ENCODE data around the gene TEFM. TPM values are rescaled to one million over a fixed set of nuclear protein-coding genes. Genes with fewer than 3 reads are reported as not detected.
"Not testable (repeated sequence)": the region's sequence is repeated elsewhere in the genome, so short reads cannot be mapped to it uniquely, and the experiment has no call there.

The TEFM gene
- total RNA-seq, 6 experiments from 2014 or later, result 6.6 to 9.9 (median 8.1) TPM

DNA sequence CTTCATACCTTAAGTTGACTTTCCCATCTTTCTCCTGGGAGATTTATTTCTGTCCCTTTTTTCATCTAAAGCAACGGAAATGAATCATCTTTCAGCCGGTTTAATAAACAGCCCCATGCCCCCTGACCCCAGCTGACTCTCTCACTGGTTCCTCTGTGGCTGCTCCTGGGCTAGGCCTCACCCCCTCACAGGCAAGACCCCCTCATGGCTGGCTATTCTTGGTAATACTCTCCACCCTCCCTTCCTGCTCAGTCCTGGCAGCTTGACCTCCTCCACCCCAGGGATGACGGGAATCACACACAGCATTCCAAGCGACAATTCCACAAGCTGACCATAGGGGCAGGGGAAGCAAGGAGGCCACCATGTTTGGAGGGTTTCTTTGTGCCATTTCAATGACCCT lies 14.2 kb upstream of the TEFM start:
- no peak overlapping the region for H3K4me3 ChIP-seq
- H3K36me3 ChIP-seq, result no peaks in the 10 kb centered on the region
- intact Hi-C loops (cut with DNase I), result no loop called here
- peaks cover 0 to 9% (median 0%) of the 10 kb centered on the region in 4 donors for H3K4me1 ChIP-seq
- H3K9me3 ChIP-seq, result no peaks in the 10 kb centered on the region
- no peaks in the 10 kb centered on the region for H3K27me3 ChIP-seq
- H3K27ac ChIP-seq, result no peak overlapping the region
- TF ChIP-seq, protein P1, sequence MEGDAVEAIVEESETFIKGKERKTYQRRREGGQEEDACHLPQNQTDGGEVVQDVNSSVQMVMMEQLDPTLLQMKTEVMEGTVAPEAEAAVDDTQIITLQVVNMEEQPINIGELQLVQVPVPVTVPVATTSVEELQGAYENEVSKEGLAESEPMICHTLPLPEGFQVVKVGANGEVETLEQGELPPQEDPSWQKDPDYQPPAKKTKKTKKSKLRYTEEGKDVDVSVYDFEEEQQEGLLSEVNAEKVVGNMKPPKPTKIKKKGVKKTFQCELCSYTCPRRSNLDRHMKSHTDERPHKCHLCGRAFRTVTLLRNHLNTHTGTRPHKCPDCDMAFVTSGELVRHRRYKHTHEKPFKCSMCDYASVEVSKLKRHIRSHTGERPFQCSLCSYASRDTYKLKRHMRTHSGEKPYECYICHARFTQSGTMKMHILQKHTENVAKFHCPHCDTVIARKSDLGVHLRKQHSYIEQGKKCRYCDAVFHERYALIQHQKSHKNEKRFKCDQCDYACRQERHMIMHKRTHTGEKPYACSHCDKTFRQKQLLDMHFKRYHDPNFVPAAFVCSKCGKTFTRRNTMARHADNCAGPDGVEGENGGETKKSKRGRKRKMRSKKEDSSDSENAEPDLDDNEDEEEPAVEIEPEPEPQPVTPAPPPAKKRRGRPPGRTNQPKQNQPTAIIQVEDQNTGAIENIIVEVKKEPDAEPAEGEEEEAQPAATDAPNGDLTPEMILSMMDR (IDR thresholded peaks at IDR 0.05), result no peak
- no peak for TF ChIP-seq POLR2A (IDR thresholded peaks at IDR 0.05)
- 78% methylated on average over 4 of the region's 4 CpGs for WGBS (ENCODE audit: insufficient coverage, low coverage, low lambda C conversion rate, missing lambda C conversion rate)
- ATAC-seq, result no peak
- no peak for DNase-seq

DNA sequence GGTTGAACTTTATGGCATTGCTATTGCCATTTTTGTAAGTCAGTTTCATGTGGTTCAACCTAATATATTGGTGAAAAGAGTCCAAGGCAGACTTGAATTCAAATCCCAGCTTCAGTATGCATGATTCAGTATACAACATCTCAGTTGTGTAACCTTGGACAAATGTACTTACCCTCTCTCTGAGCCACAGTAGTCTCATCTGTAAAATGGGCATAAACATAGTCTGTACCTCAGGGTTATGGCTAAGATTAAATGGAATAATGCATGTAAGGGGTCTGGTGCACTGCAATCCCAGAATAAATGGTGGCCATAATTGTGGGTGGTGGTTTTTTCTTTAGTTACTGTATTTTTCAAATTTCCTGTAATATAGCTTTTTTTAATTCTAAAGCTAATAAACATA lies 11.0 kb upstream of the TEFM start:
- TF ChIP-seq POLR2A (IDR thresholded peaks at IDR 0.05), result no peak
- TF ChIP-seq, protein P1 (IDR thresholded peaks at IDR 0.05), result no peak
- ATAC-seq, result no peak

DNA sequence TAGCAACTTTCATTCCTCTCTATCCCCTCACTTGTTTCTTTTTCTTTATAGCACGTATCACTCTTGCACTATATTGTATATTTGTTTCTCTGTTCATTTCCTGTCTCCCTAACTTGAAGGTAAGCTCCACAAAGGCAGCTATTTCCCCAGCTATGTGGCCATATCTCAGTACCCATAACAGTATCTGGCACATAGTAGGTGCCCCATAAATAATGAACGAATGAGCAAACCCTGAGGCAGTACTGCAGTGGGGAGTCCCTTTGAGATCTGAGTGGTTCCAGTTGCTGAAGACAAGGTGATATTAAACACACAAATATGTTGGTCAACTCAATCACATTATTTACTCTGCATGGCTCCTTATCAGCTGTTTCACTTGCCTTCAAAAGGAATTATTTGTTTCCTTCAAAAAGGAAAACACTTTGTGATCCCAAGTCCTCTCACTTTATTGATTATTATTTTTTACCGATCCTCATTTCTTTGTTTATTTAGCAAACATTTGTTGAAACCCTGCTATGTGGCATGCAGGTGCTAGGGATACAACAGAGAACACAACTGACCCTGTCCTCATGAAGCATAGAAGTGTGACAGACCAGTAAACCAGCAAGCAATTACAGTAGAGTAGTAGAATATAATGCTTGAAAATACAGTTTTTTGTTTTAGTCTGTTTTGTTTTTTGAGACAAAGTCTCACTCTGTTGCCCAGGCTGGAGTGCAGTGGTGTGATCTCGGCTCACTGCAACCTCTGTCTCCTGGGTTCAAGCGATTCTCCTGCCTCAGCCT lies 10.0 kb upstream of the TEFM start:
- Histone ChIP-seq H3K9me3 (no peaks in the 10 kb centered on the region), H3K27me3 (no peaks in the 10 kb centered on the region), H3K4me3 (no peak overlapping the region), H3K27ac (no peak overlapping the region), H3K36me3 (no peaks in the 10 kb centered on the region), H3K4me1 (no peaks in the 10 kb centered on the region)
- DNase-seq (no peak), ATAC-seq (peak in 2 of 4 donors; percentile 22 to 32)
- TF ChIP-seq, protein P1 (IDR thresholded peaks at IDR 0.05), result no peak
- no peak for TF ChIP-seq POLR2A (IDR thresholded peaks at IDR 0.05)
- WGBS (ENCODE audit: insufficient coverage, low coverage, low lambda C conversion rate, missing lambda C conversion rate), result 58% methylated on average over 5 of the region's 5 CpGs
- intact Hi-C loops (cut with DNase I), result no loop called here

More for the DNA sequence above, 11.0 kb upstream of the TEFM start:
- H3K27ac ChIP-seq, result no peak overlapping the region
- H3K4me1 ChIP-seq, result peaks cover 0 to 9% (median 0%) of the 10 kb centered on the region in 4 donors
- H3K27me3 ChIP-seq, result no peaks in the 10 kb centered on the region
- intact Hi-C loops (cut with DNase I), result no loop called here
- H3K4me3 ChIP-seq, result no peak overlapping the region
- no peaks in the 10 kb centered on the region for H3K36me3 ChIP-seq
- DNase-seq, result no peak
- no peaks in the 10 kb centered on the region for H3K9me3 ChIP-seq

DNA sequence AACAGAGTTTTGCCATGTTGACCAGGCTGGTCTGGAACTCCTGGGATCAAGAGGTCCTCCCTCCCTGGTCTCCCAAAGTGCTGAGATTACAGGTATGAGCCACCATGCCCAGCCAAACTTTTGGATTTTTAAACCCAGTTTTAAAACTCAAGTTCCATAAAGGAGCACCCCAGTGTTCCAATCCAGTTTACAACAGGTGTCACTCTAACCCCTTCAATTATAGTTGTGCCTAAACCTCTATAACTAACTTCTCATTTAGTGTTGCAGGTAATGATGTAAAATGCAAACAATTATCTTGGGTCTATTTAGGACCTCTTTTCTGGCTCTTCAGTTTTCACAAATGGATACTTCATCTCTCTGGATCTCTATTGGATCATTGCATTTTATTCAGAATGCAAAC lies 7.9 kb upstream of the TEFM start:
- Histone ChIP-seq H3K27ac (no peak overlapping the region), H3K4me3 (no peak overlapping the region), H3K4me1 (no peaks in the 10 kb centered on the region), H3K27me3 (no peaks in the 10 kb centered on the region), H3K36me3 (no peaks in the 10 kb centered on the region), H3K9me3 (no peaks in the 10 kb centered on the region)
- intact Hi-C loops (cut with DNase I), result no loop called here
- ATAC-seq (no peak), DNase-seq (no peak)
- TF ChIP-seq, protein P1 (IDR thresholded peaks at IDR 0.05), result no peak
- no peak for TF ChIP-seq POLR2A (IDR thresholded peaks at IDR 0.05)

DNA sequence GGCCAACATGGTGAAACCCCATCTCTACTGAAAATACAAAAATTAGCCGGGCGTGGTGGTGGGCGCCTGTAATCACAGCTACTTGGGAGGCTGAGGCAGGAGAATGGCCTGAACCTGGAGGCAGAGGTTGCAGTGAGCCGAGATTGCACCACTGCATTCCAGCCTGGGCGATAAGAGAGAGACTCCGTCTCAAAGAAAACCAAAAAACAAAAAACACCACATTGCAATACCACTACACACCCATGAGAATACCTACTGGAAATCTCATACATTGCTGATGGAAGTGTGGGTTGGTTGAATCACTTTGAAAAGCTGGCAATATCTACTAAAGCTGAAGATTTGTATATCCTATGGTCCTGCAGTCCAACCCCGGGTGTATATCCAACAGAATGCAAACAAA lies 4.1 kb upstream of the TEFM start:
- intact Hi-C loops (cut with DNase I); DNase-seq: not testable (repeated sequence)

More for the DNA sequence above, 4.1 kb upstream of the TEFM start:
- 77% methylated on average over 3 of the region's 7 CpGs for WGBS (ENCODE audit: insufficient coverage, low coverage, low lambda C conversion rate, missing lambda C conversion rate)
- H3K4me3 ChIP-seq, ATAC-seq, H3K27ac ChIP-seq, H3K36me3 ChIP-seq, H3K9me3 ChIP-seq, H3K27me3 ChIP-seq: not testable (repeated sequence)
- H3K4me1 ChIP-seq, result peaks cover 0 to 13% (median 4%) of the 10 kb centered on the region in 4 donors

Data from right lobe of liver (tissue), 6 donors.